ENCODE data around the gene JUP. TPM values are rescaled to one million over a fixed set of nuclear protein-coding genes. Genes with fewer than 3 reads are reported as not detected.

The JUP gene
- total RNA-seq, 1 experiment from 2014 or later, result 224 TPM

- TF ChIP-seq FOSL1 (IDR thresholded peaks at IDR 0.05; ENCODE audit: low read depth) (no peak), ATF3 (IDR thresholded peaks at IDR 0.05) (no peak), EGR1 (IDR thresholded peaks at IDR 0.05; ENCODE audit: low read depth) (no peak), ELF1 (IDR thresholded peaks at IDR 0.05; ENCODE audit: borderline replicate concordance, low read depth) (no peak), SRF (IDR thresholded peaks at IDR 0.05; ENCODE audit: low read depth) (no peak), EZH2phosphoT487 (IDR thresholded peaks at IDR 0.05; ENCODE audit: borderline replicate concordance) (no peak), CTCF (IDR thresholded peaks at IDR 0.05 in 2 of 3, conservative IDR thresholded peaks at IDR 0.05 in 1 of 3; ENCODE audit: borderline replicate concordance in 1 of 3, insufficient read depth in 1 of 3, low read depth in 2 of 3, low read length in 2 of 3) (no peak), ZFX (IDR thresholded peaks at IDR 0.05) (no peak)
Measured at GRCh38 chr17:41733348-41734138, 53.0 kb downstream of the JUP start (continued).

GRCh38 chr17:41731836-41732235, 54.7 kb downstream of the JUP start:
- Histone ChIP-seq H4K20me1 (ENCODE audit: insufficient read depth) (no peaks in the 10 kb centered on the region), H2AFZ (ENCODE audit: low read depth, low read length, poor library complexity, severe bottlenecking) (no peak overlapping the region), H3K27ac (ENCODE audit: low read depth, low read length) (no peak overlapping the region), H3K36me3 (ENCODE audit: control insufficient read depth in 1 of 2, insufficient read depth in 2 of 2, low read length in 2 of 2) (no peaks in the 10 kb centered on the region), H3K4me3 (replicated peaks in 1 of 2; ENCODE audit: low read depth in 1 of 2, low read length in 2 of 2) (no peak overlapping the region), H3K9me2 (ENCODE audit: insufficient read depth) (no peaks in the 10 kb centered on the region), H3K9me3 (ENCODE audit: control insufficient read depth in 1 of 2, insufficient read depth in 1 of 2, low read depth in 1 of 2, low read length in 2 of 2) (no peaks in the 10 kb centered on the region), H3K79me2 (ENCODE audit: insufficient read depth, low read length) (no peaks in the 10 kb centered on the region), H3K27me3 (ENCODE audit: insufficient read depth, low read length) (no peaks in the 10 kb centered on the region), H3K9ac (ENCODE audit: low read length) (no peak overlapping the region), H3K4me1 (ENCODE audit: control insufficient read depth in 1 of 2, insufficient read depth in 2 of 2, low read length in 2 of 2) (peaks cover 0 to 17% of the 10 kb centered on the region in 2 experiments; a peak in 2 of 4 replicates), H3K4me2 (ENCODE audit: low read length) (no peak overlapping the region)
- DNase-seq (ENCODE audit: low read depth, low spot score) (no peak), ATAC-seq (no peak)
- RAD21 ChIA-PET (ENCODE audit: low non-redundant PET in 1 of 2, low total read pairs in 2 of 2, uncharacterized antibody in 2 of 2, unreplicated experiment in 2 of 2), result no interaction called here
- BruUV-seq (replicated peaks), result no TSS peak
- CTCF ChIA-PET, result no interaction called here
- intact Hi-C loops (cut with micrococcal nuclease), result no loop called here
- POLR2A ChIA-PET, result interaction anchor here (0.9 to 2.4 kb wide), 3 partner anchors 39 to 44 kb away, joined by 4 to 7 read pairs (median 4); no protein-coding TSS in a partner anchor
- TF ChIP-seq JUND (IDR thresholded peaks at IDR 0.05), result no peak
- TF ChIP-seq EZH2 (IDR thresholded peaks at IDR 0.05), result no peak
- no peak for TF ChIP-seq CTCF (IDR thresholded peaks at IDR 0.05 in 2 of 3, conservative IDR thresholded peaks at IDR 0.05 in 1 of 3; ENCODE audit: borderline replicate concordance in 1 of 3, insufficient read depth in 1 of 3, low read depth in 2 of 3, low read length in 2 of 3)
- TF ChIP-seq ZBTB33 (IDR thresholded peaks at IDR 0.05; ENCODE audit: extremely low read depth, insufficient replicate concordance, low read length), result no peak
- TF ChIP-seq EZH2phosphoT487 (IDR thresholded peaks at IDR 0.05; ENCODE audit: borderline replicate concordance), result no peak
- no peak for TF ChIP-seq ZNF274 (IDR thresholded peaks at IDR 0.05; ENCODE audit: low read depth, low read length)
- no peak for TF ChIP-seq SIN3A (IDR thresholded peaks at IDR 0.05; ENCODE audit: low read depth)
- TF ChIP-seq MAX (IDR thresholded peaks at IDR 0.05), result no peak
- no peak for TF ChIP-seq POLR2A (IDR thresholded peaks at IDR 0.05; ENCODE audit: borderline replicate concordance, extremely low read depth, insufficient read depth, insufficient read length)
- no peak for TF ChIP-seq FOSL1 (IDR thresholded peaks at IDR 0.05; ENCODE audit: low read depth)

Measured in HCT116 (cell line).